ENCODE results near the gene VDR. TPM values are rescaled to one million over a fixed set of nuclear protein-coding genes. Genes with fewer than 3 reads are reported as not detected.

Gene VDR
- total RNA-seq, 1 experiment from 2014 or later: 9.5 TPM

DNA sequence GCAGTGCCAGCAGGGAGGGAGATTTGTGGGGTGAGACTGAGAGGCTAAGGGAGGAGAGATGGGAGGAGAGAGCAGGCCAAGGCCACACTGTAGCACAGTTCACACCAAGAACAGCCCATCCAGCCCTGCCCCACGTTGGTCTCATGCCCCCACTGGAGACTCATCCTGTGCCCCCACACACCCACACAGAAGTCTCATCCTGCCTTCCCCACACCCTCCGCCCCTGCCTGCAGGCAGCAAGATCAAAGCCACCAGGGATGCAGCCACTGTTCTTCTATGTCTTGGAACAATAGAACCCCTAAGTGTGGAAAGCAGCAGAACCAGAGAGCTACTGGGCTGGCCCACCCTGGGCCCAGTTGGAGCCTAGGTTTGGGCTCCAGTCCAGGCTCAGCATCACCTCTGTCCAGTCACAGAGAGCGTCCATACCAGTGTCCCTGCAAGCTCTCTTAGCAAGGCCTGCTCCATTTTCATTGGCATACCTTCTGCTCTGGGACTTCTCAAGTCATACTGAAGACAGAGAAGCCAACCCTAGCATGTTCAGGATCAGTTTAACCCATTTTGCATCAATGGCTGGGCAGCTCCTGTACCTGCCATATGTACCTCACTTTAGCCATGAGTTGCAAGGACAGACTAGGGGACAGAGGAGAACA is 53.4 kb downstream of the VDR start:
- no peak for TF ChIP-seq POLR2A (IDR thresholded peaks at IDR 0.05; ENCODE audit: borderline replicate concordance, extremely low read depth, insufficient read depth, insufficient read length)
- no peak for TF ChIP-seq CBX3 (IDR thresholded peaks at IDR 0.05; ENCODE audit: low read depth)
- TF ChIP-seq, protein P1, sequence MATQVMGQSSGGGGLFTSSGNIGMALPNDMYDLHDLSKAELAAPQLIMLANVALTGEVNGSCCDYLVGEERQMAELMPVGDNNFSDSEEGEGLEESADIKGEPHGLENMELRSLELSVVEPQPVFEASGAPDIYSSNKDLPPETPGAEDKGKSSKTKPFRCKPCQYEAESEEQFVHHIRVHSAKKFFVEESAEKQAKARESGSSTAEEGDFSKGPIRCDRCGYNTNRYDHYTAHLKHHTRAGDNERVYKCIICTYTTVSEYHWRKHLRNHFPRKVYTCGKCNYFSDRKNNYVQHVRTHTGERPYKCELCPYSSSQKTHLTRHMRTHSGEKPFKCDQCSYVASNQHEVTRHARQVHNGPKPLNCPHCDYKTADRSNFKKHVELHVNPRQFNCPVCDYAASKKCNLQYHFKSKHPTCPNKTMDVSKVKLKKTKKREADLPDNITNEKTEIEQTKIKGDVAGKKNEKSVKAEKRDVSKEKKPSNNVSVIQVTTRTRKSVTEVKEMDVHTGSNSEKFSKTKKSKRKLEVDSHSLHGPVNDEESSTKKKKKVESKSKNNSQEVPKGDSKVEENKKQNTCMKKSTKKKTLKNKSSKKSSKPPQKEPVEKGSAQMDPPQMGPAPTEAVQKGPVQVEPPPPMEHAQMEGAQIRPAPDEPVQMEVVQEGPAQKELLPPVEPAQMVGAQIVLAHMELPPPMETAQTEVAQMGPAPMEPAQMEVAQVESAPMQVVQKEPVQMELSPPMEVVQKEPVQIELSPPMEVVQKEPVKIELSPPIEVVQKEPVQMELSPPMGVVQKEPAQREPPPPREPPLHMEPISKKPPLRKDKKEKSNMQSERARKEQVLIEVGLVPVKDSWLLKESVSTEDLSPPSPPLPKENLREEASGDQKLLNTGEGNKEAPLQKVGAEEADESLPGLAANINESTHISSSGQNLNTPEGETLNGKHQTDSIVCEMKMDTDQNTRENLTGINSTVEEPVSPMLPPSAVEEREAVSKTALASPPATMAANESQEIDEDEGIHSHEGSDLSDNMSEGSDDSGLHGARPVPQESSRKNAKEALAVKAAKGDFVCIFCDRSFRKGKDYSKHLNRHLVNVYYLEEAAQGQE (IDR thresholded peaks at IDR 0.05; ENCODE audit: low read depth): no peak
- no peak for TF ChIP-seq ZNF274 (IDR thresholded peaks at IDR 0.05; ENCODE audit: low read depth, low read length)
- TF ChIP-seq, protein P2, sequence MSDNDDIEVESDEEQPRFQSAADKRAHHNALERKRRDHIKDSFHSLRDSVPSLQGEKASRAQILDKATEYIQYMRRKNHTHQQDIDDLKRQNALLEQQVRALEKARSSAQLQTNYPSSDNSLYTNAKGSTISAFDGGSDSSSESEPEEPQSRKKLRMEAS (IDR thresholded peaks at IDR 0.05): no peak
- no peak for TF ChIP-seq JUND (IDR thresholded peaks at IDR 0.05)
- TF ChIP-seq, protein P3, sequence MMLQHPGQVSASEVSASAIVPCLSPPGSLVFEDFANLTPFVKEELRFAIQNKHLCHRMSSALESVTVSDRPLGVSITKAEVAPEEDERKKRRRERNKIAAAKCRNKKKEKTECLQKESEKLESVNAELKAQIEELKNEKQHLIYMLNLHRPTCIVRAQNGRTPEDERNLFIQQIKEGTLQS (IDR thresholded peaks at IDR 0.05): no peak
- no peak for TF ChIP-seq EZH2phosphoT487 (IDR thresholded peaks at IDR 0.05; ENCODE audit: borderline replicate concordance)
- intact Hi-C loops (cut with micrococcal nuclease): no loop called here
- POLR2A ChIA-PET: interaction anchor here (0.5 kb wide), 1 partner anchor 13 kb away, joined by 3 read pairs; no protein-coding TSS in a partner anchor
- no peak overlapping the region for H3K4me3 ChIP-seq (replicated peaks in 1 of 2; ENCODE audit: low read depth in 1 of 2, low read length in 2 of 2)
- no peaks in the 10 kb centered on the region for H4K20me1 ChIP-seq (ENCODE audit: insufficient read depth)
- no peaks in the 10 kb centered on the region for H3K9me3 ChIP-seq (ENCODE audit: control insufficient read depth in 1 of 2, insufficient read depth in 1 of 2, low read depth in 1 of 2, low read length in 2 of 2)
- no peaks in the 10 kb centered on the region for H3K4me1 ChIP-seq (ENCODE audit: control insufficient read depth in 1 of 2, insufficient read depth in 2 of 2, low read length in 2 of 2)
- RAD21 ChIA-PET (ENCODE audit: low non-redundant PET in 1 of 2, low total read pairs in 2 of 2, uncharacterized antibody in 2 of 2, unreplicated experiment in 2 of 2): no interaction called here
- H3K79me2 ChIP-seq (ENCODE audit: insufficient read depth, low read length): no peaks in the 10 kb centered on the region
- no peak overlapping the region for H3K4me2 ChIP-seq (ENCODE audit: low read length)
- CTCF ChIA-PET: interaction anchor here (1.3 kb wide), 1 partner anchor 98 kb away, joined by 3 read pairs; no protein-coding TSS in a partner anchor
- no peaks in the 10 kb centered on the region for H3K27me3 ChIP-seq (ENCODE audit: insufficient read depth, low read length)
- H3K27ac ChIP-seq (ENCODE audit: low read depth, low read length): no peak overlapping the region
- no peak overlapping the region for H2AFZ ChIP-seq (ENCODE audit: low read depth, low read length, poor library complexity, severe bottlenecking)
- no peak for ATAC-seq
- H3K9me2 ChIP-seq (ENCODE audit: insufficient read depth): no peaks in the 10 kb centered on the region
- DNase-seq (ENCODE audit: low read depth, low spot score): no peak
- H3K36me3 ChIP-seq (ENCODE audit: control insufficient read depth in 1 of 2, insufficient read depth in 2 of 2, low read length in 2 of 2): no peaks in the 10 kb centered on the region
- no TSS peak for BruUV-seq (replicated peaks)
- no peak overlapping the region for H3K9ac ChIP-seq (ENCODE audit: low read length)

Measured in HCT116 (cell line).